Endothelial cell of umbilical vein (primary cell): ENCODE data around the gene ARHGEF26. TPM values are rescaled to one million over a fixed set of nuclear protein-coding genes. Genes with fewer than 3 reads are reported as not detected.

Experiments
- BruUV-seq: library from RNA; stranded (reverse); fragments of 400-500 nt; replicated peaks from 2 replicates; lab custom pipeline; 2021; lab: Mats Ljungman, UMichigan
- CTCF ChIA-PET: fragments of 300-600, 350-600 bp; sonication (Branson Sonifier 250); formaldehyde crosslinking; loops from one replicate; lab custom pipeline; 2021; ENCODE audit warnings: antibody characterized with exemption, inconsistent platforms; lab: Charles Lee
- POLR2A ChIA-PET: fragments of 300-600, 350-600 bp; sonication (Branson Sonifier 250); formaldehyde crosslinking; loops from one replicate; lab custom pipeline; 2021; ENCODE audit warnings: antibody characterized with exemption, inconsistent platforms; lab: Charles Lee
- DNase-seq: peaks from one replicate; pipeline ENCODE4 v3.0.0-alpha.2; 2011; ENCODE audit warnings: low read depth, low spot score
- FAIRE-seq: peaks from 2 replicates; lab custom pipeline; 2011; peaks lifted over from hg19 to GRCh38; lab: Jason Lieb, UNC
- H2AFZ ChIP-seq: 2 replicates; pipeline ENCODE4 v1.6.0; 2012; ENCODE audit warnings: low read depth, low read length, control low read depth, inconsistent platforms
- H3K27ac ChIP-seq: 2 replicates; pipeline ENCODE4 v1.5.1; 2011; ENCODE audit warnings: low read depth, mild to moderate bottlenecking, control low read depth, low read length, moderate library complexity; ENCODE audit not compliant: insufficient read depth
- H3K27me3 ChIP-seq, 2 experiments: 2 replicates each; pipeline versions ENCODE4 v1.6.0 to v1.6.1; 2011; ENCODE audit warnings: low read length in 2 of 2, mixed read lengths in 1 of 2; ENCODE audit not compliant: control insufficient read depth in 2 of 2, insufficient read depth in 2 of 2
- H3K36me3 ChIP-seq, 2 experiments: 2 replicates in 1 of 2; 3 replicates in 1 of 2; pipeline ENCODE4 v1.5.1; 2011; ENCODE audit warnings: low read length in 2 of 2, mild to moderate bottlenecking in 1 of 2, moderate library complexity in 1 of 2; ENCODE audit not compliant: control insufficient read depth in 2 of 2, insufficient read depth in 2 of 2; ENCODE audit errors: extremely low read depth in 1 of 2
- H3K4me1 ChIP-seq: 3 replicates; pipeline ENCODE4 v1.5.1; 2011; ENCODE audit warnings: mild to moderate bottlenecking, low read length; ENCODE audit not compliant: control insufficient read depth, insufficient read depth; ENCODE audit errors: extremely low read depth
- H3K4me2 ChIP-seq: 2 replicates; pipeline ENCODE4 v1.6.1; 2011; ENCODE audit warnings: low read length, control low read depth, mixed read lengths; ENCODE audit not compliant: insufficient read depth
- H3K4me3 ChIP-seq, 3 experiments: fragments of 200-600 bp in 1 of 3; sonication (generic), shearing (Covaris generic) in 1 of 3; replicated peaks in 1 of 3; 2 replicates each; pipeline ENCODE4 v1.5.1; 2011 to 2016; ENCODE audit warnings: control low read depth in 3 of 3, low read length in 3 of 3, mild to moderate bottlenecking in 2 of 3, inconsistent platforms in 1 of 3, low read depth in 1 of 3, moderate library complexity in 1 of 3; ENCODE audit not compliant: insufficient read depth in 1 of 3
- H3K79me2 ChIP-seq: 2 replicates; pipeline ENCODE4 v1.6.0; 2012; ENCODE audit warnings: low read length, inconsistent platforms; ENCODE audit not compliant: control insufficient read depth, insufficient read depth
- H3K9ac ChIP-seq: replicated peaks from 2 replicates; pipeline ENCODE3; 2011; ENCODE audit warnings: low read length, control low read depth; ENCODE audit not compliant: insufficient read depth; ENCODE audit errors: extremely low read depth
- H3K9me1 ChIP-seq: replicated peaks from 3 replicates; pipeline ENCODE4 v1.6.0; 2011; ENCODE audit warnings: mild to moderate bottlenecking, low read length; ENCODE audit not compliant: control insufficient read depth, insufficient read depth; ENCODE audit errors: extremely low read depth
- H3K9me3 ChIP-seq: replicated peaks from 2 replicates; pipeline ENCODE4 v1.5.1; 2012; ENCODE audit warnings: low read length, inconsistent platforms; ENCODE audit not compliant: control insufficient read depth, insufficient read depth
- H4K20me1 ChIP-seq: replicated peaks from 2 replicates; pipeline ENCODE3; 2011; ENCODE audit warnings: mild to moderate bottlenecking, low read length; ENCODE audit not compliant: control insufficient read depth, insufficient read depth; ENCODE audit errors: extremely low read depth
- CTCF ChIP-seq, 2 donors: IDR thresholded peaks; 1 replicate in 1 of 2; 2 replicates in 1 of 2; pipeline ENCODE4 v1.5.1; 2011; ENCODE audit warnings: low read length in 2 of 2, mild to moderate bottlenecking in 2 of 2, moderate library complexity in 2 of 2, control low read depth in 1 of 2, inconsistent platforms in 1 of 2, low read depth in 1 of 2; ENCODE audit not compliant: insufficient read depth in 1 of 2; ENCODE audit errors: extremely low read depth in 1 of 2
- EZH2 ChIP-seq: IDR thresholded peaks from 2 replicates; pipeline ENCODE4 v1.6.1; 2012; ENCODE audit warnings: borderline replicate concordance, low read depth, mild to moderate bottlenecking, moderate library complexity, low read length, inconsistent platforms; ENCODE audit not compliant: severe bottlenecking
- FOS ChIP-seq: IDR thresholded peaks from 2 replicates; pipeline ENCODE4 v1.6.1; 2011; ENCODE audit warnings: mild to moderate bottlenecking, low read length, moderate library complexity, borderline replicate concordance; ENCODE audit not compliant: insufficient read depth
- GATA2 ChIP-seq: IDR thresholded peaks from 2 replicates; pipeline ENCODE4 v1.7.0; 2011; ENCODE audit warnings: low read depth, mild to moderate bottlenecking, moderate library complexity, mixed read lengths, low read length; ENCODE audit not compliant: insufficient read length, insufficient read depth
- JUN ChIP-seq: IDR thresholded peaks from 2 replicates; pipeline ENCODE4 v1.6.1; 2011; ENCODE audit warnings: borderline replicate concordance, low read depth; ENCODE audit not compliant: insufficient read length, insufficient read depth
- MYC ChIP-seq: IDR thresholded peaks from one replicate; pipeline ENCODE4 v1.6.1; 2011; ENCODE audit warnings: mild to moderate bottlenecking, low read depth, low read length
- POLR2A ChIP-seq: IDR thresholded peaks from 2 replicates; pipeline ENCODE4 v1.6.1; 2012; ENCODE audit warnings: low read depth, mild to moderate bottlenecking, control low read depth, low read length
- POLR2AphosphoS5 ChIP-seq: IDR thresholded peaks from 2 replicates; pipeline ENCODE4 v1.6.1; 2012; ENCODE audit warnings: low read depth, mild to moderate bottlenecking, control low read depth, low read length, moderate library complexity; ENCODE audit not compliant: insufficient read depth
- dilution Hi-C: fragments of 300-500 bp; cut with MboI; formaldehyde crosslinking; loops from one replicate; pipeline ENCODE4 v1.15.0; 2019; ENCODE audit warnings: low sequenced_read_pairs; ENCODE audit not compliant: extremely low pct_ligation_motif_present
- intact Hi-C: fragments of 100-400 bp; cut with micrococcal nuclease; formaldehyde crosslinking; loops from one replicate; pipeline ENCODE4 v1.10.0; 2022
- polyA plus RNA-seq, 4 experiments: library from polyadenylated mRNA; depleted of rRNA in 3 of 4; stranded (reverse) in 3 of 4; unstranded in 1 of 4; fragments of >200 nt; gene quantifications; 2 replicates each; pipeline versions ENCODE4 v1.2.1 to v1.2.3, GENCODE V29; 2011 to 2012; ENCODE audit warnings: missing spikeins in 1 of 4
- total RNA-seq: library from RNA; stranded (reverse); gene quantifications from 2 replicates; pipeline ENCODE4 v1.2.3, GENCODE V29; 2021
- TF ChIP-seq, protein P1 (sequence below): IDR thresholded peaks from 2 replicates; pipeline ENCODE4 v1.6.1; 2011; ENCODE audit not compliant: insufficient read depth, insufficient read length

ARHGEF26 gene
- total and polyA plus RNA-seq, 2 donors (not counting 3 experiments of a cell fraction or from before 2014, with no cell fraction given) = 0.57 to 2.9 TPM

- H3K9me1 ChIP-seq = no peaks in the 10 kb centered on the region
- no peaks in the 10 kb centered on the region for H3K4me1 ChIP-seq
- BruUV-seq = no TSS peak
- no peaks in the 10 kb centered on the region for H3K79me2 ChIP-seq
- H2AFZ ChIP-seq = no peak overlapping the region
- H3K27ac ChIP-seq = no peak overlapping the region
- DNase-seq (no peak), FAIRE-seq (no peak)
- no peak overlapping the region for H3K4me2 ChIP-seq
- CTCF ChIA-PET = interaction anchor here (0.7 kb wide), 1 partner anchor 1831 kb away, joined by 3 read pairs; no protein-coding TSS in a partner anchor
- H3K9ac ChIP-seq = no peak overlapping the region
- dilution Hi-C loops = no loop called here
- H3K36me3 ChIP-seq = no peaks in the 10 kb centered on the region
- H3K9me3 ChIP-seq = no peaks in the 10 kb centered on the region
- TF ChIP-seq MYC (no peak), GATA2 (no peak), FOS (no peak), POLR2A (no peak), POLR2AphosphoS5 (no peak), JUN (no peak), EZH2 (no peak), CTCF (IDR thresholded peaks at IDR 0.05; ENCODE audit: extremely low read depth in 1 of 2, insufficient read depth in 1 of 2, low read depth in 1 of 2, low read length in 2 of 2) (no peak)
- TF ChIP-seq, protein P1, sequence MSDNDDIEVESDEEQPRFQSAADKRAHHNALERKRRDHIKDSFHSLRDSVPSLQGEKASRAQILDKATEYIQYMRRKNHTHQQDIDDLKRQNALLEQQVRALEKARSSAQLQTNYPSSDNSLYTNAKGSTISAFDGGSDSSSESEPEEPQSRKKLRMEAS = no peak
- POLR2A ChIA-PET = no interaction called here
- H4K20me1 ChIP-seq = no peaks in the 10 kb centered on the region
- H3K4me3 ChIP-seq = no peak overlapping the region
- no peaks in the 10 kb centered on the region for H3K27me3 ChIP-seq
- intact Hi-C loops = no loop called here
These were observed 89.8 kb downstream of the ARHGEF26 start for GRCh38 chr3:154210986-154211385.
